ACC112 (cell line): Measurements from ENCODE around the gene PHF14.

Experiments used
- H2AFZ ChIP-seq: fragments of 200-600 bp; sonication (generic); one replicate; pipeline ENCODE4 v1.6.0; 2017; ENCODE audit warnings: antibody characterized with exemption, low read length; ENCODE audit not compliant: unreplicated experiment
- H3K27ac ChIP-seq: fragments of 200-600 bp; sonication (generic); 2 replicates; pipeline ENCODE4 v1.5.1; 2014; ENCODE audit warnings: low read depth, mild to moderate bottlenecking, antibody characterized with exemption, low read length, moderate library complexity
- H3K27me3 ChIP-seq: fragments of 200-600 bp; sonication (generic); 2 replicates; pipeline ENCODE4 v1.6.1; 2014; ENCODE audit warnings: mild to moderate bottlenecking, antibody characterized with exemption, low read length, moderate library complexity, mixed read lengths; ENCODE audit not compliant: insufficient read depth
- H3K36me3 ChIP-seq: fragments of 200-600 bp; sonication (generic); 2 replicates; pipeline ENCODE4 v1.6.1; 2016; ENCODE audit warnings: mild to moderate bottlenecking, antibody characterized with exemption, low read length, moderate library complexity, mixed read lengths; ENCODE audit not compliant: insufficient read depth
- H3K4me1 ChIP-seq: fragments of 200-600 bp; sonication (generic); one replicate; pipeline ENCODE4 v1.6.1; 2016; ENCODE audit warnings: low read length, mixed read lengths; ENCODE audit not compliant: insufficient read depth, unreplicated experiment, control insufficient read depth
- H3K4me3 ChIP-seq: fragments of 200-600 bp; sonication (generic); 2 replicates; pipeline ENCODE4 v1.5.1; 2014; ENCODE audit warnings: mild to moderate bottlenecking, low read depth, low read length
- H3K79me2 ChIP-seq: fragments of 200-600 bp; sonication (generic); one replicate; pipeline ENCODE4 v1.6.0; 2016; ENCODE audit warnings: low read length; ENCODE audit not compliant: control insufficient read depth, unreplicated experiment, insufficient read depth

The PHF14 gene

GRCh38 chr7:11133436-11133959 lies 159.8 kb downstream of the PHF14 start:
- Histone ChIP-seq H2AFZ (no peak overlapping the region), H3K36me3 (no peaks in the 10 kb centered on the region), H3K4me1 (no peaks in the 10 kb centered on the region), H3K79me2 (no peaks in the 10 kb centered on the region), H3K27ac (no peak overlapping the region), H3K27me3 (no peaks in the 10 kb centered on the region), H3K4me3 (no peak overlapping the region)

- Histone ChIP-seq H3K36me3 (no peaks in the 10 kb centered on the region), H2AFZ (no peak overlapping the region), H3K4me3 (no peak overlapping the region)
These were observed 161.9 kb downstream of the PHF14 start for GRCh38 chr7:11135573-11135972.

GRCh38 chr7:11141541-11141940 lies 167.9 kb downstream of the PHF14 start:
- Histone ChIP-seq H3K36me3 (no peaks in the 10 kb centered on the region), H3K4me1 (no peaks in the 10 kb centered on the region), H2AFZ (no peak overlapping the region), H3K27me3 (no peaks in the 10 kb centered on the region), H3K4me3 (no peak overlapping the region), H3K79me2 (no peaks in the 10 kb centered on the region), H3K27ac (no peak overlapping the region)

More at GRCh38 chr7:11135573-11135972, 161.9 kb downstream of the PHF14 start:
- Histone ChIP-seq H3K4me1 (no peaks in the 10 kb centered on the region), H3K79me2 (no peaks in the 10 kb centered on the region), H3K27ac (no peak overlapping the region), H3K27me3 (no peaks in the 10 kb centered on the region)

- Histone ChIP-seq H3K79me2 (no peaks in the 10 kb centered on the region), H3K27me3 (no peaks in the 10 kb centered on the region), H3K27ac (no peak overlapping the region), H2AFZ (no peak overlapping the region), H3K36me3 (no peaks in the 10 kb centered on the region), H3K4me3 (no peak overlapping the region), H3K4me1 (no peaks in the 10 kb centered on the region)
These were observed 180.0 kb downstream of the PHF14 start for GRCh38 chr7:11153694-11154093.

GRCh38 chr7:11155883-11156282 lies 182.2 kb downstream of the PHF14 start:
- Histone ChIP-seq H3K4me3 (no peak overlapping the region), H2AFZ (no peak overlapping the region), H3K4me1 (no peaks in the 10 kb centered on the region), H3K36me3 (no peaks in the 10 kb centered on the region), H3K27ac (no peak overlapping the region), H3K27me3 (no peaks in the 10 kb centered on the region), H3K79me2 (no peaks in the 10 kb centered on the region)

GRCh38 chr7:11161499-11161898 lies 187.8 kb downstream of the PHF14 start:
- Histone ChIP-seq H3K36me3 (no peaks in the 10 kb centered on the region), H3K79me2 (no peaks in the 10 kb centered on the region), H3K27ac (no peak overlapping the region), H2AFZ (no peak overlapping the region), H3K27me3 (no peaks in the 10 kb centered on the region), H3K4me1 (no peaks in the 10 kb centered on the region), H3K4me3 (no peak overlapping the region)

- no peaks in the 10 kb centered on the region for H3K4me1 ChIP-seq
These were observed 189.5 kb downstream of the PHF14 start for GRCh38 chr7:11163220-11163619.

GRCh38 chr7:11166051-11166450 lies 192.4 kb downstream of the PHF14 start:
- no peaks in the 10 kb centered on the region for H3K36me3 ChIP-seq
- H3K4me1 ChIP-seq: no peaks in the 10 kb centered on the region
- H3K27me3 ChIP-seq: no peaks in the 10 kb centered on the region
- no peaks in the 10 kb centered on the region for H3K79me2 ChIP-seq
- H3K4me3 ChIP-seq: no peak overlapping the region
- no peak overlapping the region for H2AFZ ChIP-seq
- H3K27ac ChIP-seq: no peak overlapping the region

More at GRCh38 chr7:11163220-11163619, 189.5 kb downstream of the PHF14 start:
- Histone ChIP-seq H3K27me3 (no peaks in the 10 kb centered on the region), H3K79me2 (no peaks in the 10 kb centered on the region), H3K27ac (no peak overlapping the region), H2AFZ (no peak overlapping the region), H3K4me3 (no peak overlapping the region), H3K36me3 (no peaks in the 10 kb centered on the region)

GRCh38 chr7:11168650-11169170 lies 195.0 kb downstream of the PHF14 start:
- no peak overlapping the region for H3K27ac ChIP-seq
- H3K27me3 ChIP-seq: no peaks in the 10 kb centered on the region
- no peak overlapping the region for H3K4me3 ChIP-seq
- H3K4me1 ChIP-seq: no peaks in the 10 kb centered on the region
- H3K36me3 ChIP-seq: no peaks in the 10 kb centered on the region
- H3K79me2 ChIP-seq: no peaks in the 10 kb centered on the region
- H2AFZ ChIP-seq: no peak overlapping the region

GRCh38 chr7:11170175-11170574 lies 196.5 kb downstream of the PHF14 start:
- Histone ChIP-seq H3K27me3 (no peaks in the 10 kb centered on the region), H3K27ac (no peak overlapping the region)

GRCh38 chr7:11170863-11171568 lies 197.3 kb downstream of the PHF14 start:
- no peak overlapping the region for H2AFZ ChIP-seq
- H3K79me2 ChIP-seq: no peaks in the 10 kb centered on the region
- H3K4me3 ChIP-seq: no peak overlapping the region
- no peaks in the 10 kb centered on the region for H3K27me3 ChIP-seq
- no peaks in the 10 kb centered on the region for H3K36me3 ChIP-seq
- no peaks in the 10 kb centered on the region for H3K4me1 ChIP-seq
- H3K27ac ChIP-seq: no peak overlapping the region

More at GRCh38 chr7:11170175-11170574, 196.5 kb downstream of the PHF14 start:
- Histone ChIP-seq H3K36me3 (no peaks in the 10 kb centered on the region), H3K4me1 (no peaks in the 10 kb centered on the region), H2AFZ (no peak overlapping the region), H3K4me3 (no peak overlapping the region), H3K79me2 (no peaks in the 10 kb centered on the region)
